Measurements from ENCODE around the gene PCSK7. TPM values are rescaled to one million over a fixed set of nuclear protein-coding genes. Genes with fewer than 3 reads are reported as not detected.

Gene PCSK7
- total and polyA plus RNA-seq, 2 donors (not counting 3 experiments of a cell fraction or from before 2014, with no cell fraction given) = 40.8 to 72.7 TPM

- Histone ChIP-seq H3K4me2 (ENCODE audit: insufficient read depth, low read length) (no peak overlapping the region), H2AFZ (ENCODE audit: low read depth, low read length) (no peak overlapping the region), H3K4me1 (ENCODE audit: control insufficient read depth, extremely low read depth, insufficient read depth, low read length) (peaks cover 19% of the 10 kb centered on the region), H3K9me1 (replicated peaks; ENCODE audit: control insufficient read depth, extremely low read depth, insufficient read depth, low read length) (no peaks in the 10 kb centered on the region), H4K20me1 (replicated peaks; ENCODE audit: control insufficient read depth, extremely low read depth, insufficient read depth, low read length) (no peaks in the 10 kb centered on the region), H3K79me2 (ENCODE audit: control insufficient read depth, insufficient read depth, low read length) (peaks cover 8% of the 10 kb centered on the region), H3K9me3 (replicated peaks; ENCODE audit: control insufficient read depth, insufficient read depth, low read length) (no peaks in the 10 kb centered on the region), H3K27ac (ENCODE audit: insufficient read depth, low read depth, low read length) (no peak overlapping the region), H3K36me3 (ENCODE audit: control insufficient read depth in 2 of 2, extremely low read depth in 1 of 2, insufficient read depth in 2 of 2, low read length in 2 of 2) (peaks cover 3 to 6% of the 10 kb centered on the region in 2 experiments), H3K9ac (replicated peaks; ENCODE audit: extremely low read depth, insufficient read depth, low read length) (no peak overlapping the region), H3K4me3 (replicated peaks in 1 of 3; ENCODE audit: insufficient read depth in 1 of 3, low read depth in 1 of 3, low read length in 3 of 3) (no peak overlapping the region), H3K27me3 (ENCODE audit: control insufficient read depth in 2 of 2, insufficient read depth in 2 of 2, low read length in 2 of 2) (no peaks in the 10 kb centered on the region)
- BruUV-seq (replicated peaks) = no TSS peak
- TF ChIP-seq, protein P1, sequence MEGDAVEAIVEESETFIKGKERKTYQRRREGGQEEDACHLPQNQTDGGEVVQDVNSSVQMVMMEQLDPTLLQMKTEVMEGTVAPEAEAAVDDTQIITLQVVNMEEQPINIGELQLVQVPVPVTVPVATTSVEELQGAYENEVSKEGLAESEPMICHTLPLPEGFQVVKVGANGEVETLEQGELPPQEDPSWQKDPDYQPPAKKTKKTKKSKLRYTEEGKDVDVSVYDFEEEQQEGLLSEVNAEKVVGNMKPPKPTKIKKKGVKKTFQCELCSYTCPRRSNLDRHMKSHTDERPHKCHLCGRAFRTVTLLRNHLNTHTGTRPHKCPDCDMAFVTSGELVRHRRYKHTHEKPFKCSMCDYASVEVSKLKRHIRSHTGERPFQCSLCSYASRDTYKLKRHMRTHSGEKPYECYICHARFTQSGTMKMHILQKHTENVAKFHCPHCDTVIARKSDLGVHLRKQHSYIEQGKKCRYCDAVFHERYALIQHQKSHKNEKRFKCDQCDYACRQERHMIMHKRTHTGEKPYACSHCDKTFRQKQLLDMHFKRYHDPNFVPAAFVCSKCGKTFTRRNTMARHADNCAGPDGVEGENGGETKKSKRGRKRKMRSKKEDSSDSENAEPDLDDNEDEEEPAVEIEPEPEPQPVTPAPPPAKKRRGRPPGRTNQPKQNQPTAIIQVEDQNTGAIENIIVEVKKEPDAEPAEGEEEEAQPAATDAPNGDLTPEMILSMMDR (IDR thresholded peaks at IDR 0.05; ENCODE audit: extremely low read depth in 1 of 2, insufficient read depth in 1 of 2, low read depth in 1 of 2, low read length in 2 of 2) = no peak
- TF ChIP-seq EZH2 (IDR thresholded peaks at IDR 0.05; ENCODE audit: borderline replicate concordance, low read depth, low read length, severe bottlenecking) = no peak
- TF ChIP-seq JUN (IDR thresholded peaks at IDR 0.05; ENCODE audit: borderline replicate concordance, insufficient read depth, insufficient read length, low read depth) = no peak
- no peak for TF ChIP-seq POLR2A (IDR thresholded peaks at IDR 0.05; ENCODE audit: low read depth, low read length)
- TF ChIP-seq POLR2AphosphoS5 (IDR thresholded peaks at IDR 0.05; ENCODE audit: insufficient read depth, low read depth, low read length) = no peak
- TF ChIP-seq MYC (IDR thresholded peaks at IDR 0.05; ENCODE audit: low read depth, low read length) = no peak
- no peak for TF ChIP-seq GATA2 (IDR thresholded peaks at IDR 0.05; ENCODE audit: insufficient read depth, insufficient read length, low read depth, low read length)
- no peak for TF ChIP-seq FOS (IDR thresholded peaks at IDR 0.05; ENCODE audit: borderline replicate concordance, insufficient read depth, low read length)
- TF ChIP-seq, protein P2, sequence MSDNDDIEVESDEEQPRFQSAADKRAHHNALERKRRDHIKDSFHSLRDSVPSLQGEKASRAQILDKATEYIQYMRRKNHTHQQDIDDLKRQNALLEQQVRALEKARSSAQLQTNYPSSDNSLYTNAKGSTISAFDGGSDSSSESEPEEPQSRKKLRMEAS (IDR thresholded peaks at IDR 0.05; ENCODE audit: insufficient read depth, insufficient read length) = no peak
- DNase-seq (ENCODE audit: low read depth, low spot score) (no peak), FAIRE-seq (no peak)
- ChIA-PET POLR2A (no interaction called here), CTCF (interaction anchor here (0.6 to 2.1 kb wide), 6 partner anchors 43 to 815 kb away, joined by 3 to 6 read pairs (median 4); partner anchors contain the start of gene CEP164)
- dilution Hi-C loops (cut with MboI; ENCODE audit: extremely low pct_ligation_motif_present, low sequenced_read_pairs) (no loop called here), intact Hi-C loops (cut with micrococcal nuclease) (loop anchor here (10.0 kb wide), 1 partner anchor 577 kb away; no protein-coding TSS in a partner anchor)
These were observed 6.3 kb upstream of the PCSK7 start for GRCh38 chr11:117238221-117238620.
